Dermis blood vessel endothelial cell (primary cell): Measurements from ENCODE around the gene APBA2. TPM values are rescaled to one million over a fixed set of nuclear protein-coding genes. Genes with fewer than 3 reads are reported as not detected.
"Not testable (repeated sequence)": the region's sequence is repeated elsewhere in the genome, so short reads cannot be mapped to it uniquely, and the experiment has no call there.

Experiments used
- DNase-seq: peaks from one replicate; pipeline ENCODE4 v3.0.0; 2010
- total RNA-seq: library from RNA; depleted of rRNA; stranded (reverse); fragments of >200 nt; gene quantifications from 2 replicates; pipeline ENCODE4 v1.2.3, GENCODE V29; 2014

APBA2 gene
- 18.5 and 24.1 TPM in 2 replicates for total RNA-seq

- DNase-seq = peak; percentile 41
Measured at GRCh38 chr15:28885630-28886430, at the start of gene APBA2. Gene APBA2, plus strand, starts transcription at chr15:28885974. Its CDS starts 167,911 bp downstream, at chr15:29053885.

- not testable (repeated sequence) for DNase-seq
Measured at GRCh38 chr15:28840285-28840684, 45.5 kb upstream of the APBA2 start.

GRCh38 chr15:28842210-28842609, 43.6 kb upstream of the APBA2 start:
- DNase-seq = not testable (repeated sequence)

- not testable (repeated sequence) for DNase-seq
Measured at GRCh38 chr15:28843520-28843919, 42.3 kb upstream of the APBA2 start.

- DNase-seq = not testable (repeated sequence)
Measured at GRCh38 chr15:28844147-28844546, 41.6 kb upstream of the APBA2 start.

GRCh38 chr15:28847247-28847646, 38.5 kb upstream of the APBA2 start:
- DNase-seq = not testable (repeated sequence)

- DNase-seq = not testable (repeated sequence)
Measured at GRCh38 chr15:28847959-28848358, 37.8 kb upstream of the APBA2 start.

- DNase-seq = not testable (repeated sequence)
Measured at GRCh38 chr15:28848521-28848920, 37.3 kb upstream of the APBA2 start, which contains the start of gene GOLGA6L7. Gene GOLGA6L7, minus strand, starts transcription at chr15:28848644. Its CDS starts 95 bp downstream, at chr15:28848549.

- not testable (repeated sequence) for DNase-seq
Measured at GRCh38 chr15:28849271-28849670, 36.5 kb upstream of the APBA2 start.

- DNase-seq = not testable (repeated sequence)
Measured at GRCh38 chr15:28849766-28850165, 36.0 kb upstream of the APBA2 start.

GRCh38 chr15:28853654-28854053, 32.1 kb upstream of the APBA2 start:
- not testable (repeated sequence) for DNase-seq

- not testable (repeated sequence) for DNase-seq
Measured at GRCh38 chr15:28854578-28854977, 31.2 kb upstream of the APBA2 start.

GRCh38 chr15:28861031-28861534, 24.7 kb upstream of the APBA2 start:
- DNase-seq = no peak

GRCh38 chr15:28861589-28862293, 24.0 kb upstream of the APBA2 start:
- DNase-seq = not testable (repeated sequence)

GRCh38 chr15:28868744-28869345, 16.9 kb upstream of the APBA2 start:
- no peak for DNase-seq

GRCh38 chr15:28871168-28871567, 14.6 kb upstream of the APBA2 start:
- no peak for DNase-seq

GRCh38 chr15:28873006-28873405, 12.8 kb upstream of the APBA2 start:
- no peak for DNase-seq

GRCh38 chr15:28873585-28874190, 12.1 kb upstream of the APBA2 start:
- no peak for DNase-seq

- DNase-seq = no peak
Measured at GRCh38 chr15:28875461-28876000, 10.2 kb upstream of the APBA2 start.

- no peak for DNase-seq
Measured at GRCh38 chr15:28876131-28876844, 9.5 kb upstream of the APBA2 start.

- DNase-seq = no peak
Measured at GRCh38 chr15:28876845-28877185, 9.0 kb upstream of the APBA2 start.

- DNase-seq = no peak
Measured at GRCh38 chr15:28878209-28878608, 7.6 kb upstream of the APBA2 start.
